ENCODE measurements around the gene RIIAD1. TPM values are rescaled to one million over a fixed set of nuclear protein-coding genes. Genes with fewer than 3 reads are reported as not detected.

Gene RIIAD1
- total RNA-seq, 1 experiment from 2014 or later: 0.12 TPM

DNA sequence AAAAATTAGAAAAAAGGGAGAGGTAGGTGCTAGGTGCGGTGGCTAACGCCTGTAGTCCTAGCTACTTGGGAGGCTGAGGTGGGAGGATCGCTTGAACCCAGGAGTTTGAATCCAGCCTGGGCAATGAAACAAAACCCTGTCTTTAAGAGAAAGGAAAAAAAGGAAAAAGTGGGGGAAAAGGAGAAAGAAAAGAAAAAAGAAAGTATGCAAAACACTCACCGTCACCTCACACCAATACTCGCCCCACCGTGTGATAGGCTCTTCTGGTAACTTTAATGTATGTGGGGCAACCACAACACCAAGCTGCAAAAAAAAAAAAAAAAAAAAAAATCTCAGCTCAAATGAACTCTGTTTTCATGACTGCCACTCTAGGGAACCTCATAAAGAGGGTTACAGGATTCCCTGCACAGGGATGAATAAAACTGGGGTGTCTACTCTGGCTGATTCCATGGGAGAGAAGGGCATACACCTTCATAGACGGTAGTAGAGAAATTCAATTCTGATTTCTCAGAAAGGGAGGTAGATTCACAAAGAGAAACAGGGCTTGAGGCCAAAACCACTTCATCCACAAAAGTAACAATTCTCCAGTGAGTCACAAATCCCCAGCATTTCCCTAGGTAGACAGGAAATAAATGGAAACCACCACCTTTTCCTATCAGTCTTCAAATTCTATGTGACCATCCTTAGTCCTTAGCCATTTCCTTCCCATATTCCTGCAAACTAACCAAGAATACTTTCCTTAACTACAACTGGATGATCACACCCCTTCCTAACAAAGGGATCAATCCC is 39.5 kb downstream of the RIIAD1 start:
- no peaks in the 10 kb centered on the region for H3K9me2 ChIP-seq (ENCODE audit: insufficient read depth)
- H3K4me3 ChIP-seq (replicated peaks in 1 of 2; ENCODE audit: low read depth in 1 of 2, low read length in 2 of 2): no peak overlapping the region
- H2AFZ ChIP-seq (ENCODE audit: low read depth, low read length, poor library complexity, severe bottlenecking): no peak overlapping the region
- H3K4me1 ChIP-seq (ENCODE audit: control insufficient read depth in 1 of 2, insufficient read depth in 2 of 2, low read length in 2 of 2): peaks cover 4 to 19% of the 10 kb centered on the region in 2 experiments; a peak in 3 of 4 replicates
- no peaks in the 10 kb centered on the region for H3K27me3 ChIP-seq (ENCODE audit: insufficient read depth, low read length)
- intact Hi-C loops (cut with micrococcal nuclease): no loop called here
- H4K20me1 ChIP-seq (ENCODE audit: insufficient read depth): no peaks in the 10 kb centered on the region
- ChIA-PET POLR2A (no interaction called here), RAD21 (ENCODE audit: low non-redundant PET in 1 of 2, low total read pairs in 2 of 2, uncharacterized antibody in 2 of 2, unreplicated experiment in 2 of 2) (no interaction called here), CTCF (no interaction called here)
- no TSS peak for BruUV-seq (replicated peaks)
- no peak overlapping the region for H3K27ac ChIP-seq (ENCODE audit: low read depth, low read length)
- H3K4me2 ChIP-seq (ENCODE audit: low read length): no peak overlapping the region
- H3K36me3 ChIP-seq (ENCODE audit: control insufficient read depth in 1 of 2, insufficient read depth in 2 of 2, low read length in 2 of 2): peaks cover 7 to 30% of the 10 kb centered on the region in 2 experiments
- no peak for ATAC-seq
- TF ChIP-seq JUND (IDR thresholded peaks at IDR 0.05): no peak
- TF ChIP-seq SIN3A (IDR thresholded peaks at IDR 0.05; ENCODE audit: low read depth): no peak
- no peak for TF ChIP-seq ZBTB33 (IDR thresholded peaks at IDR 0.05; ENCODE audit: extremely low read depth, insufficient replicate concordance, low read length)
- H3K9ac ChIP-seq (ENCODE audit: low read length): no peak overlapping the region
- no peaks in the 10 kb centered on the region for H3K9me3 ChIP-seq (ENCODE audit: control insufficient read depth in 1 of 2, insufficient read depth in 1 of 2, low read depth in 1 of 2, low read length in 2 of 2)
- no peak for DNase-seq (ENCODE audit: low read depth, low spot score)
- peaks cover 15% of the 10 kb centered on the region for H3K79me2 ChIP-seq (ENCODE audit: insufficient read depth, low read length)
